Duodenal mucosa (tissue), 2 donors: ENCODE measurements around the gene QRSL1.

Experiments
- H3K27ac ChIP-seq: one replicate; pipeline ENCODE4 v1.7.0; 2013; ENCODE audit warnings: low read depth, low read length
- H3K27me3 ChIP-seq, 2 donors: one replicate each; pipeline ENCODE4 v1.7.0; 2013; ENCODE audit warnings: low read length in 2 of 2, control low read depth in 1 of 2; ENCODE audit not compliant: insufficient read depth in 2 of 2, control insufficient read depth in 1 of 2
- H3K36me3 ChIP-seq, 2 donors: one replicate each; pipeline ENCODE4 v1.7.0; 2013; ENCODE audit warnings: low read length in 2 of 2, control low read depth in 1 of 2; ENCODE audit not compliant: insufficient read depth in 2 of 2, control insufficient read depth in 1 of 2
- H3K4me1 ChIP-seq, 2 donors: one replicate each; pipeline ENCODE4 v1.7.0; 2013; ENCODE audit warnings: low read length in 2 of 2, control low read depth in 1 of 2; ENCODE audit not compliant: insufficient read depth in 2 of 2, control insufficient read depth in 1 of 2
- H3K4me3 ChIP-seq, 2 donors: one replicate each; pipeline ENCODE4 v1.7.0; 2013; ENCODE audit warnings: low read length in 2 of 2, low read depth in 1 of 2
- H3K9ac ChIP-seq, 2 donors: one replicate each; pipeline ENCODE4 v1.7.0; 2013; ENCODE audit warnings: low read length in 2 of 2, low read depth in 1 of 2
- H3K9me3 ChIP-seq, 2 donors: one replicate each; pipeline ENCODE4 v1.7.0; 2013; ENCODE audit warnings: low read length in 2 of 2, control low read depth in 1 of 2; ENCODE audit not compliant: control insufficient read depth in 1 of 2

QRSL1 gene

GRCh38 chr6:106637717-106638341 is 8.5 kb downstream of the QRSL1 start:
- peaks cover 2 to 22% of the 10 kb centered on the region in 2 donors for H3K36me3 ChIP-seq
- no peaks in the 10 kb centered on the region for H3K9me3 ChIP-seq
- no peak overlapping the region for H3K9ac ChIP-seq
- H3K27me3 ChIP-seq = no peaks in the 10 kb centered on the region
- H3K27ac ChIP-seq = no peak overlapping the region
- H3K4me1 ChIP-seq = peaks cover 0 to 11% of the 10 kb centered on the region in 2 donors
- H3K4me3 ChIP-seq = no peak overlapping the region

GRCh38 chr6:106639812-106640211 is 10.4 kb downstream of the QRSL1 start:
- peaks cover 0 to 11% of the 10 kb centered on the region in 2 donors for H3K4me1 ChIP-seq
- H3K9me3 ChIP-seq = no peaks in the 10 kb centered on the region
- H3K27me3 ChIP-seq = no peaks in the 10 kb centered on the region
- no peak overlapping the region for H3K27ac ChIP-seq
- no peak overlapping the region for H3K4me3 ChIP-seq
- H3K9ac ChIP-seq = no peak overlapping the region
- H3K36me3 ChIP-seq = peaks cover 2 to 32% of the 10 kb centered on the region in 2 donors

- Histone ChIP-seq H3K4me3 (no peak overlapping the region), H3K9me3 (no peaks in the 10 kb centered on the region), H3K36me3 (peaks cover 2 to 39% of the 10 kb centered on the region in 2 donors), H3K27me3 (no peaks in the 10 kb centered on the region), H3K9ac (no peak overlapping the region), H3K27ac (no peak overlapping the region), H3K4me1 (peaks cover 0 to 3% of the 10 kb centered on the region in 2 donors)
These were observed 13.1 kb downstream of the QRSL1 start for GRCh38 chr6:106642476-106642875.

- no peak overlapping the region for H3K9ac ChIP-seq
- peaks cover 0 to under 1% of the 10 kb centered on the region in 2 donors for H3K4me1 ChIP-seq
- no peaks in the 10 kb centered on the region for H3K27me3 ChIP-seq
- no peak overlapping the region for H3K27ac ChIP-seq
- no peak overlapping the region for H3K4me3 ChIP-seq
- H3K36me3 ChIP-seq = peaks cover 2 to 39% of the 10 kb centered on the region in 2 donors
- H3K9me3 ChIP-seq = no peaks in the 10 kb centered on the region
These were observed 13.7 kb downstream of the QRSL1 start for GRCh38 chr6:106643061-106643460.

GRCh38 chr6:106648651-106649308 is 19.4 kb downstream of the QRSL1 start:
- H3K27ac ChIP-seq = no peak overlapping the region
- H3K9ac ChIP-seq = no peak overlapping the region
- H3K9me3 ChIP-seq = no peaks in the 10 kb centered on the region
- no peak overlapping the region for H3K4me3 ChIP-seq
- no peaks in the 10 kb centered on the region for H3K4me1 ChIP-seq
- H3K36me3 ChIP-seq = peaks cover 6 to 43% of the 10 kb centered on the region in 2 donors
- no peaks in the 10 kb centered on the region for H3K27me3 ChIP-seq

GRCh38 chr6:106658469-106658868 is 29.1 kb downstream of the QRSL1 start:
- Histone ChIP-seq H3K4me3 (no peak overlapping the region), H3K36me3 (peaks cover 30 to 31% of the 10 kb centered on the region in 2 donors), H3K27ac (no peak overlapping the region), H3K4me1 (no peaks in the 10 kb centered on the region), H3K27me3 (no peaks in the 10 kb centered on the region), H3K9ac (no peak overlapping the region), H3K9me3 (peaks cover 2 to 9% of the 10 kb centered on the region in 2 donors)

- H3K27ac ChIP-seq = no peak overlapping the region
- H3K4me3 ChIP-seq = no peak overlapping the region
- H3K27me3 ChIP-seq = no peaks in the 10 kb centered on the region
- peaks cover 26 to 28% of the 10 kb centered on the region in 2 donors for H3K36me3 ChIP-seq
- peaks cover 2 to 9% of the 10 kb centered on the region in 2 donors for H3K9me3 ChIP-seq
- no peaks in the 10 kb centered on the region for H3K4me1 ChIP-seq
- H3K9ac ChIP-seq = no peak overlapping the region
These were observed 30.5 kb downstream of the QRSL1 start for GRCh38 chr6:106659859-106660258.

- Histone ChIP-seq H3K4me1 (no peaks in the 10 kb centered on the region), H3K27ac (no peak overlapping the region), H3K9me3 (peaks cover under 1 to 9% of the 10 kb centered on the region in 2 donors), H3K9ac (no peak overlapping the region), H3K27me3 (no peaks in the 10 kb centered on the region), H3K4me3 (no peak overlapping the region), H3K36me3 (peaks cover 20 to 25% of the 10 kb centered on the region in 2 donors)
These were observed 33.1 kb downstream of the QRSL1 start for GRCh38 chr6:106662458-106662857.

GRCh38 chr6:106666282-106667021 is 37.1 kb downstream of the QRSL1 start:
- H3K9ac ChIP-seq = no peak overlapping the region
- H3K4me3 ChIP-seq = no peak overlapping the region
- H3K36me3 ChIP-seq = peaks cover 9 to 15% of the 10 kb centered on the region in 2 donors
- no peaks in the 10 kb centered on the region for H3K4me1 ChIP-seq
- H3K27ac ChIP-seq = no peak overlapping the region
- H3K27me3 ChIP-seq = no peaks in the 10 kb centered on the region
- no peaks in the 10 kb centered on the region for H3K9me3 ChIP-seq

- Histone ChIP-seq H3K4me3 (no peak overlapping the region), H3K4me1 (no peaks in the 10 kb centered on the region), H3K9me3 (no peaks in the 10 kb centered on the region), H3K9ac (no peak overlapping the region), H3K27ac (no peak overlapping the region), H3K36me3 (peaks cover 9 to 15% of the 10 kb centered on the region in 2 donors), H3K27me3 (no peaks in the 10 kb centered on the region)
These were observed 37.6 kb downstream of the QRSL1 start for GRCh38 chr6:106667022-106667402.
